Measurements from ENCODE around the gene RAB40B. TPM values are rescaled to one million over a fixed set of nuclear protein-coding genes. Genes with fewer than 3 reads are reported as not detected.

Gene RAB40B
- total and polyA plus RNA-seq, 2 of the 13 experiments (the other 11 are each of a cell fraction or from before 2014, with no cell fraction given): 6.2 to 6.5 TPM

GRCh38 chr17:82647593-82648164 is 50.8 kb downstream of the RAB40B start (continued):
- TF ChIP-seq USF2 (IDR thresholded peaks at IDR 0.05; ENCODE audit: low read depth, low read length) (no peak), USF2 (CRISPR knock-in tag; IDR thresholded peaks at IDR 0.05; ENCODE audit: borderline replicate concordance) (no peak), SP1 (IDR thresholded peaks at IDR 0.05) (no peak), SP1 (CRISPR knock-in tag; IDR thresholded peaks at IDR 0.05) (0 out of 2 replicates have a peak, but pooled peaks have one; percentile 38), MTERF4 (CRISPR knock-in tag; IDR thresholded peaks at IDR 0.05) (peak; percentile 97), ZSCAN29 (CRISPR knock-in tag; conservative IDR thresholded peaks at IDR 0.05) (peak; percentile 55; the same call in 1 of the 2 replicates), SATB2 (CRISPR knock-in tag; IDR thresholded peaks at IDR 0.05) (no peak), RORA (CRISPR knock-in tag; IDR thresholded peaks at IDR 0.05) (no peak), ZNF839 (CRISPR knock-in tag; IDR thresholded peaks at IDR 0.05; ENCODE audit: borderline replicate concordance) (no peak), ZNF430 (CRISPR knock-in tag; IDR thresholded peaks at IDR 0.05) (no peak; the same call in 1 of the 2 replicates), HCFC1 (IDR thresholded peaks at IDR 0.05; ENCODE audit: low read depth, low read length) (no peak), KLF9 (CRISPR knock-in tag; IDR thresholded peaks at IDR 0.05; ENCODE audit: low read depth) (peak; percentile 95), ZNF136 (CRISPR knock-in tag; IDR thresholded peaks at IDR 0.05; ENCODE audit: low read depth) (no peak), ZBTB3 (CRISPR knock-in tag; IDR thresholded peaks at IDR 0.05; ENCODE audit: borderline replicate concordance, low read depth) (0 out of 2 replicates have a peak, but pooled peaks have one; percentile 52), ZNF331 (CRISPR knock-in tag; IDR thresholded peaks at IDR 0.05) (no peak), GZF1 (CRISPR knock-in tag; IDR thresholded peaks at IDR 0.05) (peak; percentile 43; the same call in 1 of the 2 replicates), PRDM15 (CRISPR knock-in tag; IDR thresholded peaks at IDR 0.05) (peak; percentile 2; the same call in 1 of the 2 replicates), ZNF703 (CRISPR knock-in tag; IDR thresholded peaks at IDR 0.05; ENCODE audit: borderline replicate concordance) (peak; percentile 44; the same call in 1 of the 2 replicates), HNF4G (IDR thresholded peaks at IDR 0.05; ENCODE audit: borderline replicate concordance, low read depth, low read length) (no peak), HNF4G (CRISPR knock-in tag; IDR thresholded peaks at IDR 0.05; ENCODE audit: borderline replicate concordance, low read depth) (0 out of 2 replicates have a peak, but pooled peaks have one; percentile 40), ZNF772 (CRISPR knock-in tag; IDR thresholded peaks at IDR 0.05) (no peak)
- TF ChIP-seq, protein P1, sequence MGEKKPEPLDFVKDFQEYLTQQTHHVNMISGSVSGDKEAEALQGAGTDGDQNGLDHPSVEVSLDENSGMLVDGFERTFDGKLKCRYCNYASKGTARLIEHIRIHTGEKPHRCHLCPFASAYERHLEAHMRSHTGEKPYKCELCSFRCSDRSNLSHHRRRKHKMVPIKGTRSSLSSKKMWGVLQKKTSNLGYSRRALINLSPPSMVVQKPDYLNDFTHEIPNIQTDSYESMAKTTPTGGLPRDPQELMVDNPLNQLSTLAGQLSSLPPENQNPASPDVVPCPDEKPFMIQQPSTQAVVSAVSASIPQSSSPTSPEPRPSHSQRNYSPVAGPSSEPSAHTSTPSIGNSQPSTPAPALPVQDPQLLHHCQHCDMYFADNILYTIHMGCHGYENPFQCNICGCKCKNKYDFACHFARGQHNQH (CRISPR knock-in tag; IDR thresholded peaks at IDR 0.05): no peak
